Measurements from ENCODE around the gene NSMF.

Gene NSMF

DNA sequence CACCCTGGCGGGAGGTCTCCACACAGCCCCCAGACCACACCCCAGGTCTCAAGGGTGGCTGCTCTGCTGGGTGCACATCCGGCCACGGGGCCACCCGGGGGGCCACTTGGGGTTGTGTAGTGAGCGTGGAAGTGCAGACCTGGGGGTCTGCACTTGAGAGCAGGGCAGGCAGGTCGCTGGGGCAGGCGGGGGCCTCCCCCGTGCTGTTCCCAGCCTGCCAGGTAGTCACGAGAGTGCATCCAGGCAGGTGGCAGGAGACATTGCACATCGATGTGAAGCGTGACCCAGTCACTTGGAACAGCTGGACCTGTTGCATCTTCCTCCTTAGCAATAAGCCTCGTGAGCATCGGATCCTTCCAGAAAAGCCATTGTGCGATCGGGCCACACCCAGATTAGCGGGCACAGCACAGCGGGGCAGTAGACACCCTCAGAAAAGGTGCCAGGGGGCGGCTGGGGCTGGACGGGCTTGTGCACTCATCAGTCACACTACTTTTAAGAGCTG lies 13.2 kb downstream of the NSMF start:
- Mint-ChIP-seq H3K27ac (no peak overlapping the region), H3K27me3 (ENCODE audit: low read depth) (peaks cover 4% of the 10 kb centered on the region), H3K9me3 (peaks cover 2% of the 10 kb centered on the region), H3K36me3 (ENCODE audit: low read depth) (no peaks in the 10 kb centered on the region), H3K4me1 (peaks cover 24% of the 10 kb centered on the region), H3K4me3 (no peak overlapping the region)
- TF ChIP-seq CTCF (IDR thresholded peaks at IDR 0.05; ENCODE audit: unreplicated experiment in 3 of 3): no peak

DNA sequence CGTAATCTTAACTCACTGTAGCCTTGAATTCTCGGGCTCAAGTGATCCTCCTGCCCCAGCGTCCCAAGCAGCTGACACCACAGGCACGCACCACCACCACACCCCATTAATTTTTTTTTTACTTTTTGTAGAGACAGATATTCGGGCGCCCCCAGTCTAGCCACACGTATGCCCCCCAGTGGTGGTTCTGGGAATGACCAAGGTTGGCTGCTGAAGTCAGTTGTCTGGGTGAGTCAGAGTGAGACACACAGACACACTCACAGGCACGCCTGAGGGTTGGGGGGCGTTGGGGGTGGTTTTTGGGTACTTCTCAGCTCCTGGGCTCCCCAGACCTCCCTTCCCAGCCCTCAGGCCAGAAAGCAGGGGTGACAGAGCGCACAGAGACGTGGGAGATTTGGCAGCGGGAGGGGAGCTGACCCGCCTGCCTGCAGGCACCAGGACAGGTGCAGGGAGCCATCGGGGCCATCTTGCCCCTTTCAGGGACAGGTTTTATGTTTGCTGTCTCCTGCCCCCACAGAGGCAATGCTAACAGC lies 13.8 kb downstream of the NSMF start:
- peaks cover 2% of the 10 kb centered on the region for H3K9me3 Mint-ChIP-seq
- TF ChIP-seq CTCF (IDR thresholded peaks at IDR 0.05; ENCODE audit: unreplicated experiment in 3 of 3): peak; percentile 71 to 77 (median 75)
- peaks cover 4% of the 10 kb centered on the region for H3K27me3 Mint-ChIP-seq (ENCODE audit: low read depth)
- H3K36me3 Mint-ChIP-seq (ENCODE audit: low read depth): no peaks in the 10 kb centered on the region
- peak overlapping the region in 1 of 3 experiments; percentile 29 for H3K27ac Mint-ChIP-seq
- peaks cover 24% of the 10 kb centered on the region for H3K4me1 Mint-ChIP-seq
- H3K4me3 Mint-ChIP-seq: no peak overlapping the region

DNA sequence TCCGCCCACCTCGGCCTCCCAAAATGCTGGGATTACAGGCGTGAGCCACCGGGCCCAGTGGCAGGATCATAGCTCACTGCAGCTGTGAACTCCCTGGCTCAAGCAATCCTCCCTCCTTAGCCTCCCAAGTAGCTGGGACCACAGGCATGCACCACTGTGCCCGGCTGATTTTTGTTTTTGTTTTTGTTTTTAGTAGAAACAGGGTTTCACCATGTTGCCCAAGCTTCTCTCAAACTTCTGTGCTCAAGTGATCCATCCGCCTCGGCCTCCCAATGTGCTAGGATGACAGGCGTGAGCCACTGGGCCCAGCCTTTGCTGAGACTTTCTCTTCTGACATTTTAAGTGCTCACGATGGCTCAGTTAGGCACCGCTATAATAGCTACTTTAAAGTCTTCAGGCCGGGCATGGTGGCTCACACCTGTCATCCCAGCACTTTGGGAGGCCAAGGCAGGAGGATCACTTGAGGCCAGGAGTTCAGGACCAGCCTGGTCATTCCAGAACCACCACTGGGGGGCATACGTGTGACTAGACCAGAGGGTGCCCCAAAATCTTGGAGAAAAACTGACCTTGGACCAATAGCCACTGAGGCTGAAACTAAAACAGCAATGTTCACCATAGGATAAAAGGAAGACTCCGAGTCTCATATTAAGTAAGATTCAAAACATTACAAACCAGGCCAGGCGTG lies 14.9 kb downstream of the NSMF start:
- TF ChIP-seq CTCF (IDR thresholded peaks at IDR 0.05; ENCODE audit: unreplicated experiment in 3 of 3): no peak

DNA sequence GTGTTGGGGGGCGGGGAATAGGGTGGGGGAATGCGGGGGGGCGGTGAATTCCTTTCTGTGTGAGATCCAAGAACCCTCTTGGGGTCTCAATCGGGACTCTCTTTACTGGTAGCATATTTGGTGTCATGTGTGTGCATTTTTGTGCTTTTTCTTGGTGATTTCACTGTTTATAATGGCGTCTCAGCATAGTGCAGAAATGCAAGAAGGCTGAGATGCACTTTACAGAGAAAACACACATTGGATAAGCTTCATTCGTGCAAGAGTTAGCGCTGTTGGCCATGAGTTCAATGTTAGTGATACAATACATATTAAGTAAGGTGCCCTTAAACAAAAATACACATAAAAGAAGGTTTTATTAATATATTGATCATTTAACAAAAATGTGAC lies 17.2 kb downstream of the NSMF start:
- peak overlapping the region in 1 of 3 experiments; percentile 26 for H3K27ac Mint-ChIP-seq
- peak overlapping the region; percentile 71 to 76 (median 74) for H3K4me3 Mint-ChIP-seq
- H3K36me3 Mint-ChIP-seq (ENCODE audit: low read depth): no peaks in the 10 kb centered on the region
- H3K4me1 Mint-ChIP-seq: peaks cover 18% of the 10 kb centered on the region
- peaks cover 2% of the 10 kb centered on the region for H3K9me3 Mint-ChIP-seq
- peaks cover 9% of the 10 kb centered on the region for H3K27me3 Mint-ChIP-seq (ENCODE audit: low read depth)
- no peak for TF ChIP-seq CTCF (IDR thresholded peaks at IDR 0.05; ENCODE audit: unreplicated experiment in 3 of 3)

More for the DNA sequence above, 14.9 kb downstream of the NSMF start:
- H3K4me3 Mint-ChIP-seq: no peak overlapping the region
- H3K36me3 Mint-ChIP-seq (ENCODE audit: low read depth): no peaks in the 10 kb centered on the region
- H3K27me3 Mint-ChIP-seq (ENCODE audit: low read depth): peaks cover 5% of the 10 kb centered on the region
- peaks cover 24% of the 10 kb centered on the region for H3K4me1 Mint-ChIP-seq
- no peak overlapping the region for H3K27ac Mint-ChIP-seq
- H3K9me3 Mint-ChIP-seq: peaks cover 2% of the 10 kb centered on the region

GRCh38 chr9:137441289-137441934 lies 17.7 kb downstream of the NSMF start, which contains the start of gene ENTPD8:
Gene ENTPD8, minus strand, starts transcription at chr9:137441357. Its CDS starts 3,072 bp downstream, at chr9:137438285.
- peaks cover 9% of the 10 kb centered on the region for H3K27me3 Mint-ChIP-seq (ENCODE audit: low read depth)
- H3K9me3 Mint-ChIP-seq: peaks cover 2% of the 10 kb centered on the region
- no peak for TF ChIP-seq CTCF (IDR thresholded peaks at IDR 0.05; ENCODE audit: unreplicated experiment in 3 of 3)
- H3K36me3 Mint-ChIP-seq (ENCODE audit: low read depth): no peaks in the 10 kb centered on the region
- H3K27ac Mint-ChIP-seq: peak within 1 kb of the TSS in 1 of 3 experiments; percentile 26
- H3K4me1 Mint-ChIP-seq: peaks cover 13% of the 10 kb centered on the region
- H3K4me3 Mint-ChIP-seq: peak within 1 kb of the TSS; percentile 71 to 76 (median 74)
